Neural cell (in vitro differentiated cells): Measurements from ENCODE around the gene NKX3-2.
A peak's percentile ranks its signal among the peaks of the same experiment; 100 is the strongest.

Experiments
- CTCF ChIP-seq: fragments of 450-650 bp; IDR thresholded peaks from 2 replicates; pipeline ENCODE4 v1.5.1; 2014; ENCODE audit warnings: antibody characterized with exemption, mild to moderate bottlenecking, moderate library complexity; ENCODE audit not compliant: poor library complexity, severe bottlenecking
- EP300 ChIP-seq: fragments of 450-650 bp; conservative IDR thresholded peaks from 2 replicates; pipeline ENCODE4 v1.6.1; 2014; ENCODE audit warnings: antibody characterized with exemption, mild to moderate bottlenecking, moderate library complexity; ENCODE audit not compliant: poor library complexity, severe bottlenecking
- EZH2 ChIP-seq: fragments of 200-600, 300-800 bp; shearing (Covaris generic), sonication (generic); IDR thresholded peaks from 2 replicates; pipeline ENCODE4 v1.6.1; 2014; ENCODE audit warnings: antibody characterized with exemption, low read length, borderline replicate concordance, mild to moderate bottlenecking; ENCODE audit not compliant: insufficient read depth, poor library complexity, severe bottlenecking
- MXI1 ChIP-seq: fragments of 450-650 bp; conservative IDR thresholded peaks from 2 replicates; pipeline ENCODE4 v1.6.1; 2014; ENCODE audit warnings: antibody characterized with exemption, mild to moderate bottlenecking; ENCODE audit not compliant: poor library complexity, severe bottlenecking
- POLR2AphosphoS5 ChIP-seq: IDR thresholded peaks from 2 replicates; pipeline ENCODE4 v1.6.1; 2012
- RAD21 ChIP-seq: fragments of 450-650 bp; conservative IDR thresholded peaks from 2 replicates; pipeline ENCODE4 v1.6.1; 2014; ENCODE audit warnings: antibody characterized with exemption, mild to moderate bottlenecking, moderate library complexity
- REST ChIP-seq: IDR thresholded peaks from 2 replicates; pipeline ENCODE4 v1.6.1; 2012; ENCODE audit warnings: borderline replicate concordance
- SMC3 ChIP-seq: fragments of 450-650 bp; conservative IDR thresholded peaks from 2 replicates; pipeline ENCODE4 v1.6.1; 2014; ENCODE audit warnings: antibody characterized with exemption, mild to moderate bottlenecking, moderate library complexity; ENCODE audit not compliant: poor library complexity
- TAF1 ChIP-seq: IDR thresholded peaks from 2 replicates; pipeline ENCODE4 v1.6.1; 2012; ENCODE audit warnings: low read depth

- TF ChIP-seq CTCF (no peak), POLR2AphosphoS5 (peak; percentile 30), EZH2 (no peak), EP300 (no peak), REST (no peak), SMC3 (no peak), TAF1 (no peak), RAD21 (no peak), MXI1 (no peak)
Measured at GRCh38 chr4:13545394-13545808, 1.1 kb upstream of the NKX3-2 start.
